Measurements from ENCODE around the gene ELOA2. TPM values are rescaled to one million over a fixed set of nuclear protein-coding genes. Genes with fewer than 3 reads are reported as not detected.

ELOA2 gene
- not detected for total RNA-seq

- TF ChIP-seq CTCF (IDR thresholded peaks at IDR 0.05) (no peak), POLR2AphosphoS5 (IDR thresholded peaks at IDR 0.05) (no peak), POLR2A (IDR thresholded peaks at IDR 0.05) (no peak), EP300 (IDR thresholded peaks at IDR 0.05) (no peak)
- H3K9me3 ChIP-seq, result no peaks in the 10 kb centered on the region
- 96% methylated on average over 22 of the region's 29 CpGs for WGBS
- no peak within 1 kb of the TSS for H3K4me3 ChIP-seq
- no peaks in the 10 kb centered on the region for H3K27me3 ChIP-seq
- DNase-seq (ENCODE audit: low spot score in 2 of 2), result no peak
- no peaks in the 10 kb centered on the region for H3K36me3 ChIP-seq
- H3K27ac ChIP-seq, result no peak within 1 kb of the TSS
- H3K4me1 ChIP-seq, result no peaks in the 10 kb centered on the region
These were observed at the start of gene ELOA2 for GRCh38 chr18:47035156-47035671. Gene ELOA2, minus strand, starts transcription at chr18:47035621. Its CDS starts 357 bp downstream, at chr18:47035264.

- no peak for DNase-seq (ENCODE audit: low spot score in 2 of 2)
- H3K27me3 ChIP-seq, result no peaks in the 10 kb centered on the region
- no peaks in the 10 kb centered on the region for H3K4me1 ChIP-seq
- WGBS, result 87% methylated on average over 2 of the region's 2 CpGs
- no peak overlapping the region for H3K4me3 ChIP-seq
- H3K9me3 ChIP-seq, result no peaks in the 10 kb centered on the region
- H3K36me3 ChIP-seq, result no peaks in the 10 kb centered on the region
- no peak for TF ChIP-seq CTCF (IDR thresholded peaks at IDR 0.05)
- TF ChIP-seq POLR2A (IDR thresholded peaks at IDR 0.05), result no peak
- TF ChIP-seq POLR2AphosphoS5 (IDR thresholded peaks at IDR 0.05), result no peak
- no peak for TF ChIP-seq EP300 (IDR thresholded peaks at IDR 0.05)
- H3K27ac ChIP-seq, result no peak overlapping the region
These were observed 46.2 kb upstream of the ELOA2 start for GRCh38 chr18:47081578-47081977.

- H3K4me3 ChIP-seq, result no peak overlapping the region
- H3K36me3 ChIP-seq, result no peaks in the 10 kb centered on the region
- no peak for DNase-seq (ENCODE audit: low spot score in 2 of 2)
- H3K27me3 ChIP-seq, result no peaks in the 10 kb centered on the region
- H3K4me1 ChIP-seq, result no peaks in the 10 kb centered on the region
- no peaks in the 10 kb centered on the region for H3K9me3 ChIP-seq
- 90% methylated on average over 2 of the region's 2 CpGs for WGBS
- TF ChIP-seq CTCF (IDR thresholded peaks at IDR 0.05) (no peak), POLR2AphosphoS5 (IDR thresholded peaks at IDR 0.05) (no peak), EP300 (IDR thresholded peaks at IDR 0.05) (no peak), POLR2A (IDR thresholded peaks at IDR 0.05) (no peak)
- no peak overlapping the region for H3K27ac ChIP-seq
These were observed 45.5 kb upstream of the ELOA2 start for GRCh38 chr18:47080872-47081271.

- H3K4me1 ChIP-seq, result no peaks in the 10 kb centered on the region
- WGBS, result 94% methylated on average over 7 of the region's 7 CpGs
- no peak for TF ChIP-seq CTCF (IDR thresholded peaks at IDR 0.05)
- TF ChIP-seq POLR2A (IDR thresholded peaks at IDR 0.05), result no peak
- TF ChIP-seq POLR2AphosphoS5 (IDR thresholded peaks at IDR 0.05), result no peak
- TF ChIP-seq EP300 (IDR thresholded peaks at IDR 0.05), result no peak
- H3K9me3 ChIP-seq, result no peaks in the 10 kb centered on the region
- DNase-seq (ENCODE audit: low spot score in 2 of 2), result no peak
- H3K27ac ChIP-seq, result no peak overlapping the region
- no peaks in the 10 kb centered on the region for H3K27me3 ChIP-seq
- no peaks in the 10 kb centered on the region for H3K36me3 ChIP-seq
- H3K4me3 ChIP-seq, result no peak overlapping the region
These were observed 41.7 kb upstream of the ELOA2 start for GRCh38 chr18:47077111-47077510.

- H3K27me3 ChIP-seq, result no peaks in the 10 kb centered on the region
- H3K4me3 ChIP-seq, result no peak overlapping the region
- no peak overlapping the region for H3K27ac ChIP-seq
- DNase-seq (ENCODE audit: low spot score in 2 of 2), result no peak
- H3K36me3 ChIP-seq, result no peaks in the 10 kb centered on the region
- TF ChIP-seq CTCF (IDR thresholded peaks at IDR 0.05), result no peak
- TF ChIP-seq POLR2A (IDR thresholded peaks at IDR 0.05), result no peak
- TF ChIP-seq EP300 (IDR thresholded peaks at IDR 0.05), result no peak
- no peak for TF ChIP-seq POLR2AphosphoS5 (IDR thresholded peaks at IDR 0.05)
- no peaks in the 10 kb centered on the region for H3K9me3 ChIP-seq
- WGBS, result 44% methylated on average over 13 of the region's 13 CpGs
- no peaks in the 10 kb centered on the region for H3K4me1 ChIP-seq
These were observed 39.9 kb upstream of the ELOA2 start for GRCh38 chr18:47075098-47075883.

Measured in suprapubic skin (tissue), 4 donors.